ENCODE measurements around the gene DLX6.

DLX6 gene

GRCh38 chr7:97005183-97006054, at the start of gene DLX6:
Gene DLX6 (plus strand): TSS chr7:97005553. CDS start chr7:97005978, 425 bp downstream.
- peak; percentile 33 for DNase-seq (ENCODE audit: low spot score)

- DNase-seq (ENCODE audit: low spot score), result no peak
Measured at GRCh38 chr7:96959135-96959534, 46.2 kb upstream of the DLX6 start.

- DNase-seq (ENCODE audit: low spot score), result no peak
Measured at GRCh38 chr7:96962221-96962885, 43.0 kb upstream of the DLX6 start.

GRCh38 chr7:96968981-96969380, 36.4 kb upstream of the DLX6 start:
- DNase-seq (ENCODE audit: low spot score), result no peak

DNA sequence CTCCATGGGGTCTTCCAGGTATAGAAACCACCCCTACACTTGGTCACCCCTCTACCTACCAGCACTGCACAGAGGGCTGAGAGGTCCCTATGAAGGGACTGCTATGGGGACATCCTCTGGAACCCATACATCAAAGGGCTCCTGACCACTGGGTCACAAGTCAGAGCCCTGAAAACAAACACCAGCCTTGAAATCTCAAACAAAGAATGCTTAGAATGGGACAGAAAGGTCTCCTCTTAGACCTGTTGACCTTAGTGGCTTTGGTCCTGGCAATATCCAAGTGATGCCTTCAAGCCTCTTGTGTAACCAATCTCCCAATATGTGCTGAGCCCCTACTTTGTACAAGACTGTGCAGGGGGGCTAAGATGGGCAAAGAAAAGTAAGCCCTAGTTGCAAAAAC, 34.6 kb upstream of the DLX6 start:
- no peak for DNase-seq (ENCODE audit: low spot score)

- no peak for DNase-seq (ENCODE audit: low spot score)
Measured at GRCh38 chr7:96973986-96974385, 31.4 kb upstream of the DLX6 start.

DNA sequence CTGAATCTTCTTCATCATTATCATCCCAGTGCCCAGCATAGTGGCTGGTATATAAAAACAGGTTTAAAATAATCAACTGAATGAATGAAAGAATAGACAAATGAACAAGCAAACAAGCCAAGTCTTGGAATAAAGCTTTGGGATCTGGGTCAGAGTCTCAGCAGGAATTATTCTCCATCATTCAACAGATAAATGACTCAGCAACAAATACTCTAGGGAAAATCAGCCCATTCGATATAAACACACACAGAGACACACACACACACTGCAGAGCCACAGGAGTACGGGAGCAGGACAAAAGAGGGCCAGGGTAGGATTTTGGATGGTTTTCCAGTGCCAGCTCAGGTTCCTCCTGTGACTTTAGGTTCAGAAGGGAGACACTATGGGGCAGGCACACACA, 29.2 kb upstream of the DLX6 start:
- no peak for DNase-seq (ENCODE audit: low spot score)

- no peak for DNase-seq (ENCODE audit: low spot score)
Measured at GRCh38 chr7:96977445-96977844, 27.9 kb upstream of the DLX6 start.

GRCh38 chr7:96979551-96980276, 25.6 kb upstream of the DLX6 start:
- DNase-seq (ENCODE audit: low spot score), result no peak

DNA sequence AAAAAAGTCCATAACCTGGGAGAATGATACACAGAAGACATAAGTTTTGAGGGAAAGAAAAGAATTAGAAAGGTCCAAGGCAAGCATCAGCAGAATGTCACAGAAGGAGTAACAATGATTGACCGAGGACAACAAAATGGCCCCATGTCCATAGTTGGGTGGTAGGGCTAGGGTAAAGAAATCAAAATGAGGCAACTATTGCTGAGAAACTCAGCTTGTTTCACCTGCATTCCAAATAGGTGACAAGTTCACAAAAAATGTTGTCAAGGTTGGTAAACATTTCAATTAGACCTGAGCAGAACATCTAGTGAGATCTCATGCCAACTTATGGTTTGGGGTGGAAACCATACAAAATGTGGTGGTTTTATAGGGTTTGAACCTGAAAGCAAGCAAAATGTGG, 22.8 kb upstream of the DLX6 start:
- no peak for DNase-seq (ENCODE audit: low spot score)

DNA sequence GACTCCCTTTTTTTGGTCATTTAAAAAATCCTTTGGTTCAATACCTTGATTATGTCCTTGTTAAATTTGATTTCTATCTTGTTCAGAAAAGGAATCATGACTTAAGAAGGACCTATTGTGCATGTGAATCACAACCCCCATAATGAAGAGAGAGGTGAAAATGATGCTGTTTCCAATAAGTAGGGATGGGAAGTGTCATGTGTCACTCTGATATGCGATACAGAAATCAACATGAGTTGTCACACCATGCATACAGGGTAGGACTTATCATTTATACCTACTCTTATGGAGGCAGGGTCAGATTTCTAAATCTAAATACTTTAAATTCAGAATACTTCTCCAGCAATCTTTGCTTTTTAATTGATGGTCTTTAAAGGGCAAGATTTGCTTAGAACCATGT, 19.4 kb upstream of the DLX6 start:
- no peak for DNase-seq (ENCODE audit: low spot score)

- no peak for DNase-seq (ENCODE audit: low spot score)
Measured at GRCh38 chr7:96986901-96987300, 18.5 kb upstream of the DLX6 start.

GRCh38 chr7:96987719-96988118, 17.6 kb upstream of the DLX6 start:
- no peak for DNase-seq (ENCODE audit: low spot score)

- DNase-seq (ENCODE audit: low spot score), result no peak
Measured at GRCh38 chr7:96989241-96989858, 16.0 kb upstream of the DLX6 start.

DNA sequence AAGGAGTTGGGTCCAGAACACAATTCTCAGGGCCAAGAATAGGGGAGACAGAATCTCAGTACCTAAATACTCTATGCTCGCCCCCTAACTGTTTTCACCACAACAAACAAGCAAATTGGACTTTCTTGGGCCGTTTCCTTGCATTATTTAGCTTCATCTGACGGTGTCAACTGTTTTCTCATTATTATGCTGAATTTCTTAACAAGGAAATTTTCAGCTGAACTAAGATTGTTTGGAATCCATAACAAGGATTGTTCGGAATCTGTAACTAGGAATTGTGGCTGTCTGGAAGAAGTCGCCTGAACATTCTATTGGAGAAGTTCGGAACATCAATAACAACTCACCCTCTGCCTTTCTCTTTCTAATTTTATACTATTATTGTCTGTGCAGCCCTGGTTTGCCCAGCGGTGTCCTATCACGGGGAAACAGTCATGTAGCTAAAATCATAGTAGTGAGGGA, 15.5 kb upstream of the DLX6 start:
- no peak for DNase-seq (ENCODE audit: low spot score)

DNA sequence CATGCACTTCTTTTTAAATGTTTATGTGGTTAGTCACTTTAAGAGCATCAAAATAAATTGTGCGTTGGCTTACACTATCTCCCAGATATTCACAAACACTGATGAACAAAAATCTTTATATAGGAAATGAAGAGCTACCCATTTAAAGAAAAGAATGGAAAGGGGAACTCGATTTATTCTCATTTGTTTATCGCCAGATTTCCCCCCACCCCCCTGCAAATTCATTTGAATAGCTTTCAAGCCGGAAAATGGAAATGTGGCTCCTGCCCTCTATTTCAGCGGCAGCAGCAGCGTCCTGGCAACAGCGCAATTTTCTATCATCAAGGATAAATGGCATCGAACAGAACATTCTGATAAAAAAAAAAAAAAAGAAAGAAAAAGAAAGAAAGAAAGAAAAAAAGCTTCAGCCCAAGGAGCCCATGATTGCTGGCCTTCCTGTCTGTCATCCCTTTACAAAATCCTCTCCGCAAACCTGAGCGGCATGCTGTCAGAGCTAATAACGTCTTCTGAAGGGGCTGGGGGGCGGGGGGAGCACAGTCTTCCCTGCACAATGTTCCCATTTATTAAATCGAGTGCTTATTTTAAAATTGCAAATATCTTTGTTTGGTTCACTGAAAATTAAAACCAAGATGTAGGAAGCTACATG, 13.7 kb upstream of the DLX6 start:
- DNase-seq (ENCODE audit: low spot score), result no peak

DNA sequence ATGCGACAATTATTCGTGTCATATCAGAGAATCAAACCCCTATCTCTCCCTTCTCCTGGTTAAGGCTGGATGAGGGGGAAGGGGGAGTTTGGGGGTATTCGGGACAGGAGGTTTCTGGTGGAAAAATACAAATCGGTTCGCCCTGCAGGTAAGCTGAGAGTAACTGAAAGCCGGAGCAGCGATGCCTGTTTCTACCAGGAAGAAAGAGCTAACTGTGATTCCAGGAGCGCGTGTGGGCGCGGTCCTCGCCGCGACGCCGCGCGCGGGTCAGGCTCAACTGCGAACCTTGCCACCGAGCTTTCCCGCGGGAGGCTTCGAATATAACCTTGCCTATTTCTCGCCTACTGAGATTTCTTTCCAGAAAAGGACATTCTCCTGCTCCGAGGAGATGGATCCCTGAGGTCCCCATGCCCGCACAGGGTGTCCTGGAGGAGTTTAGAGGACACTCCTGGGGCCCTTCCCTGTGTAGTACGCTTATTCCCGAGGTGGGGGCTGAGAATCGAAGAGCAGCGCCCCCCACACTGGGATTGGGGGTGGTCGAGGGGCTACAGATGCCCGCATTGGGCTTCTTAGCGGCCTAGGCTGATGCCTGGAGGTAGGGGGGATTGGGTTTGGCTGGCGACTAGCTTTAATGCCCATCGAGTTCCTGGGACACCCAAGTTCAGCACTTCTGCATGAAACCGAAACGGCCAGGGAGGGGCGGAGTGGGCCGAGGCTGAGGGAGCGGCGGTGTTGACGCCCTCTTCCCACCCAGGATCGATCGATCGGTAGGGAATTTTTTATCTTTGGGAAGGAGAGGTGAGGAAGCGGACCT, 13.0 kb upstream of the DLX6 start:
- DNase-seq (ENCODE audit: low spot score), result no peak

GRCh38 chr7:96993094-96993865, 12.1 kb upstream of the DLX6 start:
- no peak for DNase-seq (ENCODE audit: low spot score)

- no peak for DNase-seq (ENCODE audit: low spot score)
Measured at GRCh38 chr7:96993980-96994379, 11.4 kb upstream of the DLX6 start.
